AG10803 (cell line): ENCODE measurements around the gene TSEN54.
A peak's percentile ranks its signal among the peaks of the same experiment; 100 is the strongest.

Experiments
- DNase-seq: peaks from one replicate; pipeline ENCODE4 v3.0.0; 2010; ENCODE audit warnings: low read depth
- H3K4me3 ChIP-seq: 2 replicates; pipeline ENCODE4 v1.5.1; 2011; ENCODE audit warnings: mild to moderate bottlenecking, low read length, control low read depth
- CTCF ChIP-seq: conservative IDR thresholded peaks from 2 replicates; pipeline ENCODE4 v1.5.1; 2011; ENCODE audit warnings: mild to moderate bottlenecking, low read length, control low read depth, inconsistent platforms

Gene TSEN54

DNA sequence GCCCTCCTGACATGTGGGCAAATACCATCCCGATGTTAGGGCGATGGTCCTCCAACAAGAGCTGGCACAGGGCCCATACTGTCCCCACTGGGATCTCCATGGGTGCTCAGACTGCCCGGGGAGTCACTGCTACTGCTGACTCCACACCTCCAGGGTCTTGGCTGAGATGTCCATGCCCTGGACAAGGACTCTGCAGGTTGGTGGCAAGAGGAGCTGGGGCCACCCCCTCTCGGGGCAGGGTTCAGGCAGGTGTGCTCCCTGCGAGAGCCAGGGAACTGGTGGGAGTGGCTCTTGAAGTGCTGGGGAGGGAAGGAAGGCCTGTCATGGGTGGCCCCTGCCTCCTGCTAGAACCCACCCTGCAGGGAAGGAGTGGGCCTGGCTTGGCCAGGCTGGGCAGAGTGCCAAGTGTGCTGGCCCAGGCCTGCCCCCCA is 7.4 kb upstream of the TSEN54 start:
- DNase-seq, result no peak
- no peak for TF ChIP-seq CTCF
- no peak overlapping the region for H3K4me3 ChIP-seq

DNA sequence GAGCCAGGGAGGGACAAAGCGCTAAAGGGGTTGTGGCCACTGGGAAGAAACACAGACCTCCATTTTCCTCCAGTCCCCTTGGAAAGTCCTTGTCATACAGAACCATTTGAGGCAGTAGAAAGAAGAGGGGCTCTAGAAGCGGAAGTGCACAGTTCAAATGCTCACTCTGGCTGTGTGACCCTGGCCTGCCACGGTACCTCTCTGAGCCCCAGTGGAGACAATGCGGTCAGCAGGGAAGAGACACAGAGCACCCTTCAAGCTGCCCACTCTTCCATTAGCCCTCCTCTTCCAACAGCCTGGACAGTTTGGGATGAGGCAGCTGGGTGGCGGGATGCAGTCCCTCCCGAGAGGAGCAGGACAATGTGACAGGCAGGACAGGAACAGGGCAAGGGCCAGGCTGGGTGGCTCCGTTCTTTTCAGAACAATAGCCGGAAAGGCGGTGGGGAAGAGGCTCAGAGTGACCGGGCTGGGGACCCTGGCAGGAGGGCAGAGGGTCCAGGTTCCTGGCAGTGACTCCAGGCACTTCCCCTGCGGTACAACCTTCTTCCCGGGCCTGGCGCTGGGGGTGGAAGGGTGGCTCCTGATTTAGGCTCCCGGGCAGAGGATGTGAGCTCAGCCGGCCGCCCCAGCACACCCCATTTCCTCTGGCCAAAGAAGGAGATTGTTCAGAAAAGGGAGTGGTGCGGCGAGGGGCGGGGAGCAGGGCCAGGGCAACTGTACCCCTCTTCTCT is 6.6 kb upstream of the TSEN54 start:
- H3K4me3 ChIP-seq, result no peak overlapping the region
- no peak for TF ChIP-seq CTCF

DNA sequence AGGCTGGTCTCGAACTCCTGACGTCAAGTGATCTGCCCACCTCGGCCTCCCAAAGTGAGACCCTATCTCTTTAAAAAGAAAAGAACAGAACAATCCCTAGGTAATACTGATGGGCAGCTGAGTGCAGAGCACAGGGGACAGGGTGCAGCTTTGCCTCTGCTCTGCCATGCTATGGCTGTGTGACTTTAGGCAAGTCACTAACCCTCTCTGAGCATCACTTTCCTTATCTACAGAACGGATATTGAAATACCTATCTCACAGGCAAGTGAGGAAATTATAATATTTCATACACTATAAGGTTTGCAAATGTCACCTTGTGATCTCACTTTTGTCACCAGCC is 5.1 kb upstream of the TSEN54 start:
- TF ChIP-seq CTCF, result no peak
- H3K4me3 ChIP-seq, result no peak overlapping the region
- DNase-seq, result no peak

More for the DNA sequence above, 6.6 kb upstream of the TSEN54 start:
- DNase-seq, result no peak

- H3K4me3 ChIP-seq, result no peak overlapping the region
- no peak for TF ChIP-seq CTCF
- DNase-seq, result no peak
Observed at GRCh38 chr17:75511610-75512575, 4.4 kb upstream of the TSEN54 start.

- no peak overlapping the region for H3K4me3 ChIP-seq
- no peak for TF ChIP-seq CTCF
- DNase-seq, result peak; percentile 25
Observed at GRCh38 chr17:75512926-75513640, 3.2 kb upstream of the TSEN54 start.

DNA sequence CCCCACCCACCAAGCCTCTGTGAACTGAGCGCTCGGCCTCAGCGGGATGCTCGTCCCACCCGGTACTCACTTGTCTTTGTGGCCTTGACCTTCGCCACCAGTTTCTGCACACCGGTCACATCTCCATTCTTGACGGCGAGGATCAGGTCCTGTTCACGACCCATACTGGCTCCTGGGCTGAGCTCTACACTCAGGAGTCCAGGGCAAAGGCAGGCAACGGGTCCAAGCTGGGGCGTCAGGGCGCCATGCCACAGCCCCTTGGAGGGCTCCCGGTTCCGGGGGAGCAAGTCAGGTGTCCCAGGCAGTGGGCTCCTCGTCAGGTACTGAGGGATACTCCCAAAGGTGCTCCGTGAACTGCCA is 2.7 kb upstream of the TSEN54 start:
- no peak for TF ChIP-seq CTCF
- H3K4me3 ChIP-seq, result peak overlapping the region; percentile 75; the same call in 1 of the 2 replicates
- DNase-seq, result no peak
